ENCODE results near the gene TMPRSS15. TPM values are rescaled to one million over a fixed set of nuclear protein-coding genes. Genes with fewer than 3 reads are reported as not detected.

The TMPRSS15 gene
- total RNA-seq, 1 donor from 2014 or later: not detected

GRCh38 chr21:18248171-18248570 is 155.4 kb downstream of the TMPRSS15 start:
- Histone ChIP-seq H2AFZ (ENCODE audit: low read depth, low read length) (no peak overlapping the region), H3K36me3 (ENCODE audit: insufficient read depth, low read length) (no peaks in the 10 kb centered on the region), H3K27me3 (ENCODE audit: insufficient read depth, low read length) (peaks cover 13% of the 10 kb centered on the region), H3K79me2 (ENCODE audit: insufficient read depth, low read length) (no peaks in the 10 kb centered on the region), H3K9me3 (ENCODE audit: insufficient read depth, low read depth, low read length) (no peaks in the 10 kb centered on the region), H3K9ac (ENCODE audit: low read length) (no peak overlapping the region), H3K4me3 (ENCODE audit: insufficient read depth, low read depth, low read length) (no peak overlapping the region), H4K20me1 (ENCODE audit: insufficient read depth, low read length) (no peaks in the 10 kb centered on the region), H3K27ac (ENCODE audit: low read depth, low read length) (no peak overlapping the region), H3K4me1 (ENCODE audit: insufficient read depth, low read length) (no peaks in the 10 kb centered on the region), H3K4me2 (ENCODE audit: low read length) (no peak overlapping the region)
- no peak overlapping the region for H3K4me3 Mint-ChIP-seq (ENCODE audit: unreplicated experiment)
- no peaks in the 10 kb centered on the region for H3K36me3 Mint-ChIP-seq (ENCODE audit: low read depth, unreplicated experiment)
- H3K27ac Mint-ChIP-seq (ENCODE audit: unreplicated experiment): no peak overlapping the region
- FAIRE-seq (peak; percentile 20), DNase-seq (ENCODE audit: low read depth) (no peak)
- H3K4me1 Mint-ChIP-seq (ENCODE audit: low read depth, unreplicated experiment): peaks cover 4% of the 10 kb centered on the region
- no peaks in the 10 kb centered on the region for H3K9me3 Mint-ChIP-seq (ENCODE audit: unreplicated experiment)
- H3K27me3 Mint-ChIP-seq (ENCODE audit: low read depth, unreplicated experiment): peaks cover 28% of the 10 kb centered on the region
- TF ChIP-seq EZH2 (IDR thresholded peaks at IDR 0.05; ENCODE audit: insufficient read depth, low read length) (no peak), CTCF (IDR thresholded peaks at IDR 0.05; ENCODE audit: insufficient read depth, low read depth, low read length) (no peak)

- Histone ChIP-seq H4K20me1 (ENCODE audit: insufficient read depth, low read length) (no peaks in the 10 kb centered on the region), H3K36me3 (ENCODE audit: insufficient read depth, low read length) (no peaks in the 10 kb centered on the region), H3K4me2 (ENCODE audit: low read length) (peak overlapping the region; percentile 80), H2AFZ (ENCODE audit: low read depth, low read length) (peak overlapping the region; percentile 78), H3K79me2 (ENCODE audit: insufficient read depth, low read length) (no peaks in the 10 kb centered on the region), H3K9me3 (ENCODE audit: insufficient read depth, low read depth, low read length) (no peaks in the 10 kb centered on the region), H3K27me3 (ENCODE audit: insufficient read depth, low read length) (peaks cover 13% of the 10 kb centered on the region), H3K4me1 (ENCODE audit: insufficient read depth, low read length) (no peaks in the 10 kb centered on the region), H3K27ac (ENCODE audit: low read depth, low read length) (no peak overlapping the region), H3K9ac (ENCODE audit: low read length) (peak overlapping the region; percentile 52), H3K4me3 (ENCODE audit: insufficient read depth, low read depth, low read length) (peak overlapping the region; percentile 39)
- Mint-ChIP-seq H3K27ac (ENCODE audit: unreplicated experiment) (no peak overlapping the region), H3K4me3 (ENCODE audit: unreplicated experiment) (peak overlapping the region; percentile 77), H3K27me3 (ENCODE audit: low read depth, unreplicated experiment) (peaks cover 44% of the 10 kb centered on the region), H3K9me3 (ENCODE audit: unreplicated experiment) (no peaks in the 10 kb centered on the region), H3K36me3 (ENCODE audit: low read depth, unreplicated experiment) (no peaks in the 10 kb centered on the region), H3K4me1 (ENCODE audit: low read depth, unreplicated experiment) (peaks cover 4% of the 10 kb centered on the region)
- no peak for FAIRE-seq
- DNase-seq (ENCODE audit: low read depth): peak; percentile 0
- no peak for TF ChIP-seq EZH2 (IDR thresholded peaks at IDR 0.05; ENCODE audit: insufficient read depth, low read length)
- no peak for TF ChIP-seq CTCF (IDR thresholded peaks at IDR 0.05; ENCODE audit: insufficient read depth, low read depth, low read length)
Observed at GRCh38 chr21:18245464-18245967, 158.1 kb downstream of the TMPRSS15 start.

- H3K9me3 Mint-ChIP-seq (ENCODE audit: unreplicated experiment): no peaks in the 10 kb centered on the region
- peaks cover 13% of the 10 kb centered on the region for H3K27me3 ChIP-seq (ENCODE audit: insufficient read depth, low read length)
- peak within 1 kb of the TSS; percentile 52 for H3K9ac ChIP-seq (ENCODE audit: low read length)
Observed at GRCh38 chr21:18244671-18245463, 158.7 kb downstream of the TMPRSS15 start, which contains the start of gene CHODL. Gene CHODL (plus strand): TSS chr21:18244833. CDS start chr21:18245224, 391 bp downstream.

More at GRCh38 chr21:18244671-18245463, 158.7 kb downstream of the TMPRSS15 start, which contains the start of gene CHODL:
- Histone ChIP-seq H4K20me1 (ENCODE audit: insufficient read depth, low read length) (no peaks in the 10 kb centered on the region), H3K79me2 (ENCODE audit: insufficient read depth, low read length) (no peaks in the 10 kb centered on the region), H3K27ac (ENCODE audit: low read depth, low read length) (no peak within 1 kb of the TSS), H3K4me2 (ENCODE audit: low read length) (peak within 1 kb of the TSS; percentile 80), H3K4me1 (ENCODE audit: insufficient read depth, low read length) (no peaks in the 10 kb centered on the region), H2AFZ (ENCODE audit: low read depth, low read length) (peak within 1 kb of the TSS; percentile 78), H3K4me3 (ENCODE audit: insufficient read depth, low read depth, low read length) (peak within 1 kb of the TSS; percentile 39), H3K36me3 (ENCODE audit: insufficient read depth, low read length) (no peaks in the 10 kb centered on the region), H3K9me3 (ENCODE audit: insufficient read depth, low read depth, low read length) (no peaks in the 10 kb centered on the region)
- DNase-seq (ENCODE audit: low read depth) (no peak), FAIRE-seq (no peak)
- Mint-ChIP-seq H3K36me3 (ENCODE audit: low read depth, unreplicated experiment) (no peaks in the 10 kb centered on the region), H3K27me3 (ENCODE audit: low read depth, unreplicated experiment) (peaks cover 44% of the 10 kb centered on the region), H3K27ac (ENCODE audit: unreplicated experiment) (no peak within 1 kb of the TSS), H3K4me3 (ENCODE audit: unreplicated experiment) (peak within 1 kb of the TSS; percentile 79), H3K4me1 (ENCODE audit: low read depth, unreplicated experiment) (peaks cover 4% of the 10 kb centered on the region)
- TF ChIP-seq EZH2 (IDR thresholded peaks at IDR 0.05; ENCODE audit: insufficient read depth, low read length): no peak
- TF ChIP-seq CTCF (IDR thresholded peaks at IDR 0.05; ENCODE audit: insufficient read depth, low read depth, low read length): no peak
